Smooth muscle cell (in vitro differentiated cells): ENCODE results near the gene ATR. TPM values are rescaled to one million over a fixed set of nuclear protein-coding genes. Genes with fewer than 3 reads are reported as not detected.
"Not testable (repeated sequence)": the region's sequence is repeated elsewhere in the genome, so short reads cannot be mapped to it uniquely, and the experiment has no call there.

ENCODE experiments used
- DNase-seq: peaks from one replicate; lab custom pipeline; 2025; ENCODE audit not compliant: unreplicated experiment; lab: John Stamatoyannopoulos, UW
- H2AFZ ChIP-seq: fragments of 200-600 bp; sonication (generic); 2 replicates; pipeline ENCODE4 v1.6.0; 2016; ENCODE audit warnings: antibody characterized with exemption, low read depth, mild to moderate bottlenecking
- H3F3A ChIP-seq: fragments of 200-600 bp; sonication (generic); 2 replicates; pipeline ENCODE4 v1.6.0; 2017; ENCODE audit warnings: antibody characterized with exemption, low read depth
- H3K27ac ChIP-seq: fragments of 200-600 bp; sonication (generic); 2 replicates; pipeline ENCODE4 v1.5.1; 2016; ENCODE audit warnings: low read depth, mild to moderate bottlenecking
- H3K27me3 ChIP-seq: fragments of 200-600 bp; sonication (generic); 2 replicates; pipeline ENCODE4 v1.6.1; 2016; ENCODE audit warnings: low read depth, mild to moderate bottlenecking
- H3K36me3 ChIP-seq: fragments of 200-600 bp; sonication (generic); 2 replicates; pipeline ENCODE4 v1.5.1; 2016; ENCODE audit warnings: low read depth
- H3K4me1 ChIP-seq: fragments of 200-600 bp; sonication (generic); 2 replicates; pipeline ENCODE4 v1.5.1; 2016; ENCODE audit warnings: low read depth
- H3K4me2 ChIP-seq: fragments of 200-600 bp; sonication (generic); 2 replicates; pipeline ENCODE4 v1.6.0; 2016; ENCODE audit warnings: mild to moderate bottlenecking
- H3K4me3 ChIP-seq: fragments of 200-600 bp; sonication (generic); 2 replicates; pipeline ENCODE4 v1.5.1; 2016; ENCODE audit warnings: mild to moderate bottlenecking
- H3K79me2 ChIP-seq: fragments of 200-600 bp; sonication (generic); 2 replicates; pipeline ENCODE4 v1.6.0; 2016; ENCODE audit warnings: low read depth, mild to moderate bottlenecking
- H3K9ac ChIP-seq: fragments of 200-600 bp; sonication (generic); 2 replicates; pipeline ENCODE4 v1.6.0; 2016; ENCODE audit warnings: low read depth
- H3K9me3 ChIP-seq: fragments of 200-600 bp; sonication (generic); replicated peaks from 2 replicates; pipeline ENCODE4 v1.5.1; 2016; ENCODE audit warnings: low read depth
- H4K20me1 ChIP-seq: fragments of 200-600 bp; sonication (generic); 2 replicates; pipeline ENCODE4 v1.6.0; 2016; ENCODE audit warnings: low read depth
- CTCF ChIP-seq: fragments of 200-600 bp; sonication (generic); IDR thresholded peaks from 2 replicates; pipeline ENCODE4 v1.5.1; 2017; ENCODE audit warnings: borderline replicate concordance, mild to moderate bottlenecking, antibody characterized with exemption; ENCODE audit not compliant: insufficient read depth, poor library complexity, severe bottlenecking
- WGBS: methylation state at CpG from one replicate; pipeline ENCODE4 v1.1.7; 2016; ENCODE audit warnings: low lambda C conversion rate; 5-methylcytosine and 5-hydroxymethylcytosine counted together
- polyA plus RNA-seq: library from polyadenylated mRNA; unstranded; fragments of >200 nt; fragmentation: Nextera tagmentation; extraction: Ambion mirVana; gene quantifications from 2 replicates; pipeline ENCODE4 v1.2.1, GENCODE V29; 2016
- total RNA-seq: library from RNA; depleted of rRNA; stranded (reverse); fragments of >200 nt; gene quantifications from 2 replicates; pipeline ENCODE4 v1.2.3, GENCODE V29; 2014

The ATR gene
- total and polyA plus RNA-seq, 2 experiments from 2014 or later, result 8.8 to 22.5 TPM

- Histone ChIP-seq H3K4me3 (no peak overlapping the region), H4K20me1 (no peaks in the 10 kb centered on the region), H3F3A (no peaks in the 10 kb centered on the region), H3K27me3 (no peaks in the 10 kb centered on the region), H3K4me2 (no peak overlapping the region), H2AFZ (no peak overlapping the region), H3K4me1 (no peaks in the 10 kb centered on the region), H3K79me2 (no peaks in the 10 kb centered on the region), H3K36me3 (peaks cover 34% of the 10 kb centered on the region), H3K9ac (no peak overlapping the region), H3K27ac (no peak overlapping the region), H3K9me3 (peaks cover 8% of the 10 kb centered on the region)
- 100% methylated on average over 1 of the region's 1 CpG for WGBS
- no peak for TF ChIP-seq CTCF
- DNase-seq, result no peak
These were observed 24.8 kb downstream of the ATR start for GRCh38 chr3:142553741-142554140.

DNA sequence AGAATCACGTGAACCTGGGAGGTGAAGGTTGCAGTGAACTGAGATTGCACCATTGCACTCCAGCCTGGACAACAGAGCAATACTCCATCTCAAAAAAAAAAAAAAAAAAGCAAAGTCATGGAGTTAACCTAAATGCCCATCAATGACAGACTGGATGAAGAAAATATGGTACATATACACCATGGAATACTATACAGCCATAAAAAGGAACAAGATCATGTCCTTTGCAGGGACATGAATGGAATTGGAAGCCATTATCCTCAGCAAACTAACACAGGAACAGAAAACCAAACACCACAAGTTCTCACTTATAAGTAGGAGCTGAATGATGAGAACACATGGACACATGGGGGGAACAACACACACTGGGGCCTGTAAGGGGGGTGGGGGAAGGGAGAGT, 26.0 kb downstream of the ATR start:
- WGBS, result 100% methylated on average over 1 of the region's 1 CpG
- not testable (repeated sequence) for H4K20me1 ChIP-seq, H3K27me3 ChIP-seq, H3K4me1 ChIP-seq, H3F3A ChIP-seq, H3K27ac ChIP-seq, H3K79me2 ChIP-seq, H3K4me3 ChIP-seq, H3K9me3 ChIP-seq, DNase-seq, H3K9ac ChIP-seq, H2AFZ ChIP-seq, H3K4me2 ChIP-seq
- H3K36me3 ChIP-seq, result peaks cover 37% of the 10 kb centered on the region

DNA sequence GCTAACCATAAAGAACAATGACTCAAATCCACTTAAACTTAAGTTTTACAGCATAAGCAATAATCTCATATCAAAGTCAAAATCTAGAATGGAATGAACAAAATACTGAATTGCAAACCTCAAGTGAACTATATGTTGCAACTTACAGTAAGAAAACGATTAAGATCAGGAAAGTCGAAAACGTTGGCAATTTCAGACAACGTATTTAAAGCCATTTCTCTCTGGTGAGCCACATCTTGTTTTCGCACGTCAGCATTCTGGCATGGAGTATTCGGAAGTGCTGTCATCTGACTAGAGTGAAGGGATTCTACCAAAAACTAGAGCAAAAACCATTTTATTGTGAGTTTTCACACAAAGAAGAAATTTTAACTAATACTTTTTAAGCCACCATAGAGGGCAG, 28.5 kb downstream of the ATR start:
- no peak for TF ChIP-seq CTCF
- H3K4me1 ChIP-seq, result no peaks in the 10 kb centered on the region
- peaks cover 31% of the 10 kb centered on the region for H3K36me3 ChIP-seq
- no peak overlapping the region for H3K27ac ChIP-seq
- no peak overlapping the region for H3K9ac ChIP-seq
- no peaks in the 10 kb centered on the region for H3K27me3 ChIP-seq
- H3K79me2 ChIP-seq, result no peaks in the 10 kb centered on the region
- no peak overlapping the region for H3K4me2 ChIP-seq
- no peaks in the 10 kb centered on the region for H3F3A ChIP-seq
- no peak overlapping the region for H3K4me3 ChIP-seq
- no peaks in the 10 kb centered on the region for H4K20me1 ChIP-seq
- WGBS, result 95% methylated on average over 7 of the region's 7 CpGs
- no peak for DNase-seq
- peaks cover 8% of the 10 kb centered on the region for H3K9me3 ChIP-seq
- no peak overlapping the region for H2AFZ ChIP-seq

DNA sequence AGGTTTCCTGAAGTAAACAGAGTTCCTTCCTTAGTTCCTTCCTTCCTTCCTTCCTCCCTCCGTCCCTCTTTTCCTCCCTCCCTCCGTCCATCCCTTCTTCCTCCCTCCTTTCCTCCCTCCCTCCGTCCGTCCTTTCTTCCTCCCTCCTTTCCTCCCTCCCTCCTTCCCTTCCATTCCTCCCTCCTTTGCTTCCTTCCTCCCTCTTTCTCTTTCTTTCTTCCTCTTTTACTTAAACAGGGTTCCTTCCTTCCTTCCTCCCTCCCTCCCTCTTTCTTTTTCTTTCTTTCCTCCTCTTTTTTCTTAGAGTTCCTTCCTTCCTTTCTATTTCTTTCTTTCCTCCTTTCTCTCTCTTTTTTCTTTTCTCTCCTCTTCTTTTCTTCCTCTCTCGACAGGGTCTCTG, 35.2 kb downstream of the ATR start:
- no peak overlapping the region for H3K4me3 ChIP-seq
- H4K20me1 ChIP-seq, result no peaks in the 10 kb centered on the region
- TF ChIP-seq CTCF, result no peak
- H3K4me2 ChIP-seq, result no peak overlapping the region
- peaks cover 8% of the 10 kb centered on the region for H3K36me3 ChIP-seq
- H3K79me2 ChIP-seq, result no peaks in the 10 kb centered on the region
- no peaks in the 10 kb centered on the region for H3K27me3 ChIP-seq
- no peak overlapping the region for H3K27ac ChIP-seq
- no peak overlapping the region for H3K9ac ChIP-seq
- H3F3A ChIP-seq, result no peaks in the 10 kb centered on the region
- no peak for DNase-seq
- no peaks in the 10 kb centered on the region for H3K9me3 ChIP-seq
- H3K4me1 ChIP-seq, result no peaks in the 10 kb centered on the region
- H2AFZ ChIP-seq, result no peak overlapping the region
- WGBS, result 78% methylated on average over 4 of the region's 5 CpGs
